H9 (cell line): ENCODE results near the gene ARL11. TPM values are rescaled to one million over a fixed set of nuclear protein-coding genes. Genes with fewer than 3 reads are reported as not detected.

Source experiments
- DNase-seq: peaks from one replicate; pipeline ENCODE4 v3.0.0-alpha.2; 2017
- H2AFZ ChIP-seq: one replicate; pipeline ENCODE4 v1.6.1; 2013; ENCODE audit warnings: mild to moderate bottlenecking, low read length, control low read depth, moderate library complexity
- H2AK5ac ChIP-seq: 2 replicates; pipeline ENCODE4 v1.6.1; 2013; ENCODE audit warnings: low read length, control low read depth, mixed read lengths; ENCODE audit not compliant: insufficient read length
- H2BK120ac ChIP-seq: one replicate; pipeline ENCODE4 v1.6.1; 2013; ENCODE audit warnings: low read depth, mild to moderate bottlenecking, low read length, control low read depth, inconsistent platforms; ENCODE audit not compliant: poor library complexity, severe bottlenecking
- H2BK12ac ChIP-seq: 2 replicates; pipeline ENCODE4 v1.6.1; 2013; ENCODE audit warnings: low read length, control low read depth, mixed read lengths, low read depth; ENCODE audit not compliant: insufficient read length
- H2BK15ac ChIP-seq: 2 replicates; pipeline ENCODE4 v1.6.1; 2013; ENCODE audit warnings: low read depth, low read length, control low read depth
- H2BK20ac ChIP-seq: one replicate; pipeline ENCODE4 v1.6.1; 2013; ENCODE audit warnings: low read depth, mild to moderate bottlenecking, low read length, control low read depth, inconsistent platforms; ENCODE audit not compliant: poor library complexity, severe bottlenecking
- H2BK5ac ChIP-seq: 2 replicates; pipeline ENCODE4 v1.6.1; 2013; ENCODE audit warnings: low read length, control low read depth, mixed read lengths; ENCODE audit not compliant: insufficient read length
- H3K14ac ChIP-seq: 2 replicates; pipeline ENCODE4 v1.6.1; 2013; ENCODE audit warnings: low read length, control low read depth; ENCODE audit not compliant: insufficient read depth
- H3K18ac ChIP-seq: 2 replicates; pipeline ENCODE4 v1.6.1; 2013; ENCODE audit warnings: low read depth, mild to moderate bottlenecking, mixed read lengths, low read length, control low read depth; ENCODE audit not compliant: insufficient read length
- H3K23ac ChIP-seq: 2 replicates; pipeline ENCODE4 v1.6.1; 2013; ENCODE audit warnings: low read length, control low read depth, mixed read lengths, low read depth; ENCODE audit not compliant: insufficient read length
- H3K23me2 ChIP-seq: 2 replicates; pipeline ENCODE4 v1.6.1; 2013; ENCODE audit warnings: low read depth, mild to moderate bottlenecking, mixed read lengths, low read length, control low read depth; ENCODE audit not compliant: insufficient read length, poor library complexity, severe bottlenecking
- H3K27ac ChIP-seq: 2 replicates; pipeline ENCODE4 v1.5.1; 2013; ENCODE audit warnings: low read length, control low read depth, mixed read lengths, low read depth; ENCODE audit not compliant: insufficient read length
- H3K27me3 ChIP-seq: 2 replicates; pipeline ENCODE4 v1.6.1; 2013; ENCODE audit warnings: low read length, control low read depth, inconsistent platforms; ENCODE audit not compliant: insufficient read depth
- H3K4ac ChIP-seq: 2 replicates; pipeline ENCODE4 v1.6.1; 2013; ENCODE audit warnings: low read depth, mild to moderate bottlenecking, control low read depth, inconsistent platforms, low read length, moderate library complexity
- H3K4me1 ChIP-seq: 2 replicates; pipeline ENCODE4 v1.6.1; 2013; ENCODE audit warnings: low read length, control low read depth, inconsistent platforms; ENCODE audit not compliant: insufficient read depth
- H3K4me2 ChIP-seq: 2 replicates; pipeline ENCODE4 v1.6.1; 2013; ENCODE audit warnings: low read length, control low read depth, mixed read lengths; ENCODE audit not compliant: insufficient read length, insufficient read depth
- H3K56ac ChIP-seq: 2 replicates; pipeline ENCODE4 v1.6.1; 2013; ENCODE audit warnings: low read depth, mild to moderate bottlenecking, mixed read lengths, low read length, control low read depth; ENCODE audit not compliant: insufficient read length
- H3K79me1 ChIP-seq: 2 replicates; pipeline ENCODE4 v1.6.1; 2013; ENCODE audit warnings: low read depth, mild to moderate bottlenecking, moderate library complexity, low read length, control low read depth, inconsistent platforms; ENCODE audit not compliant: insufficient read depth, poor library complexity, severe bottlenecking
- H3K79me2 ChIP-seq: 2 replicates; pipeline ENCODE4 v1.6.1; 2013; ENCODE audit warnings: low read length, control low read depth, inconsistent platforms; ENCODE audit not compliant: insufficient read depth
- H3K9ac ChIP-seq: 2 replicates; pipeline ENCODE4 v1.6.1; 2013; ENCODE audit warnings: low read length, control low read depth, mixed read lengths; ENCODE audit not compliant: insufficient read length; ENCODE audit errors: extremely low read depth
- H3K9me3 ChIP-seq: one replicate; pipeline ENCODE4 v1.6.1; 2013; ENCODE audit warnings: low read depth, low read length, inconsistent platforms; ENCODE audit not compliant: control insufficient read depth
- H3T11ph ChIP-seq: one replicate; pipeline ENCODE4 v1.6.1; 2013; ENCODE audit warnings: mild to moderate bottlenecking, low read length, control low read depth, inconsistent platforms
- H4K20me1 ChIP-seq: one replicate; pipeline ENCODE4 v1.6.1; 2013; ENCODE audit not compliant: control insufficient read depth, insufficient read length, insufficient read depth
- H4K5ac ChIP-seq: 2 replicates; pipeline ENCODE4 v1.6.1; 2013; ENCODE audit warnings: low read depth, mild to moderate bottlenecking, mixed read lengths, low read length, control low read depth; ENCODE audit not compliant: insufficient read length
- H4K8ac ChIP-seq: replicated peaks from 2 replicates; pipeline ENCODE4 v1.6.1; 2013; ENCODE audit warnings: low read length, control low read depth, mixed read lengths, low read depth; ENCODE audit not compliant: insufficient read length
- H4K91ac ChIP-seq: 2 replicates; pipeline ENCODE4 v1.6.1; 2013; ENCODE audit warnings: low read depth, mild to moderate bottlenecking, moderate library complexity, mixed read lengths, low read length, control low read depth; ENCODE audit not compliant: insufficient read length
- H3K27ac Mint-ChIP-seq, 3 experiments: 2 replicates in 2 of 3; 3 replicates in 1 of 3; pipeline ENCODE4 v1.8.0; 2020 to 2021; ENCODE audit warnings: mixed read lengths in 3 of 3, mild to moderate bottlenecking in 1 of 3, moderate library complexity in 1 of 3
- H3K27me3 Mint-ChIP-seq: 2 replicates; pipeline ENCODE4 v1.8.0; 2021; ENCODE audit warnings: low read depth, mild to moderate bottlenecking, moderate library complexity, mixed read lengths
- H3K36me3 Mint-ChIP-seq, 3 experiments: 2 replicates in 2 of 3; 3 replicates in 1 of 3; pipeline ENCODE4 v1.8.0; 2020 to 2021; ENCODE audit warnings: low read depth in 3 of 3, mixed read lengths in 3 of 3; ENCODE audit not compliant: insufficient read depth in 1 of 3
- H3K4me1 Mint-ChIP-seq, 2 experiments: 2 replicates each; pipeline ENCODE4 v1.8.0; 2020; ENCODE audit warnings: mixed read lengths in 2 of 2
- H3K4me3 Mint-ChIP-seq, 2 experiments: 2 replicates in 1 of 2; 3 replicates in 1 of 2; pipeline ENCODE4 v1.8.0; 2020 to 2021; ENCODE audit warnings: mild to moderate bottlenecking in 2 of 2, mixed read lengths in 2 of 2, moderate library complexity in 1 of 2
- H3K9me3 Mint-ChIP-seq, 2 experiments: 2 replicates in 1 of 2; 3 replicates in 1 of 2; pipeline ENCODE4 v1.8.0; 2020; ENCODE audit warnings: mild to moderate bottlenecking in 2 of 2, mixed read lengths in 2 of 2, moderate library complexity in 1 of 2
- CTCF ChIP-seq: fragments of 200-600 bp; sonication (generic); conservative IDR thresholded peaks from 3 replicates; pipeline ENCODE4 v1.8.0; 2021; ENCODE audit warnings: antibody characterized with exemption, mild to moderate bottlenecking
- WGBS: extraction: QIAGEN DNeasy Blood & Tissue Kit; methylation state at CpG from one replicate; pipeline ENCODE4 v1.1.7; 2013; ENCODE audit warnings: missing lambda C conversion rate, low lambda C conversion rate, mixed read lengths; ENCODE audit not compliant: insufficient read length; ENCODE audit errors: extremely low coverage; 5-methylcytosine and 5-hydroxymethylcytosine counted together
- total RNA-seq: library from RNA; stranded (reverse); gene quantifications from 2 replicates; pipeline ENCODE4 v1.2.1, GENCODE V29; 2021

ARL11 gene
- total RNA-seq, 1 experiment from 2014 or later: 0.42 TPM

GRCh38 chr13:49681842-49682435, 53.6 kb downstream of the ARL11 start:
- H4K8ac ChIP-seq: no peak overlapping the region
- peaks cover 6% of the 10 kb centered on the region for H3K9me3 ChIP-seq
- peaks cover 21 to 23% of the 10 kb centered on the region in 2 experiments for H3K9me3 Mint-ChIP-seq
- no peak overlapping the region for H2AK5ac ChIP-seq
- no peaks in the 10 kb centered on the region; the same call in 1 of the 2 replicates for H3K4me1 ChIP-seq
- WGBS: no CpG with 5 or more reads among the region's 4 CpGs
- H4K91ac ChIP-seq: no peak overlapping the region
- no peak overlapping the region for H3K27ac Mint-ChIP-seq
- H4K20me1 ChIP-seq: no peaks in the 10 kb centered on the region
- H2BK120ac ChIP-seq: no peak overlapping the region
- no peak overlapping the region for H3K14ac ChIP-seq
- H2AFZ ChIP-seq: no peak overlapping the region
- H3K56ac ChIP-seq: no peak overlapping the region
- no peak overlapping the region for H3K4me2 ChIP-seq
- H3K18ac ChIP-seq: no peak overlapping the region
- no peak overlapping the region for H2BK15ac ChIP-seq
- TF ChIP-seq CTCF: no peak
- H3K27me3 Mint-ChIP-seq: no peaks in the 10 kb centered on the region
- no peak overlapping the region for H3K4me3 Mint-ChIP-seq
- no peak overlapping the region for H3K9ac ChIP-seq
- no peak overlapping the region for H3K4ac ChIP-seq
- H3K79me1 ChIP-seq: no peaks in the 10 kb centered on the region
- H3K27ac ChIP-seq: no peak overlapping the region
- no peaks in the 10 kb centered on the region for H3K27me3 ChIP-seq
- peaks cover 43 to 54% (median 54%) of the 10 kb centered on the region in 3 experiments for H3K36me3 Mint-ChIP-seq
- H3K79me2 ChIP-seq: peaks cover 2% of the 10 kb centered on the region; the same call in 1 of the 2 replicates
- H2BK12ac ChIP-seq: no peak overlapping the region
- no peak overlapping the region for H2BK20ac ChIP-seq
- peaks cover 8 to 9% of the 10 kb centered on the region in 2 experiments for H3K4me1 Mint-ChIP-seq
- H3K23ac ChIP-seq: no peak overlapping the region
- no peaks in the 10 kb centered on the region for H3K23me2 ChIP-seq
- no peak overlapping the region for H4K5ac ChIP-seq
- no peak for DNase-seq
- no peak overlapping the region for H3T11ph ChIP-seq
- no peak overlapping the region for H2BK5ac ChIP-seq

Other genes with a start within 250 kb of the ARL11 start
- gene CAB39L, start 184.4 kb upstream of the ARL11 start, total RNA-seq: 5.4 and 6.0 TPM in 2 replicates
- 4.9 and 5.7 TPM in 2 replicates for gene SETDB2, start 184.2 kb upstream of the ARL11 start, total RNA-seq
- gene PHF11, start 132.6 kb upstream of the ARL11 start, total RNA-seq: 11.5 and 13.5 TPM in 2 replicates
- gene RCBTB1, start 42.9 kb upstream of the ARL11 start, total RNA-seq: 26.1 and 26.9 TPM in 2 replicates
- gene EBPL, start 63.0 kb downstream of the ARL11 start, total RNA-seq: 65.9 and 70.1 TPM in 2 replicates
- gene KPNA3, start 164.2 kb downstream of the ARL11 start, total RNA-seq: 48.7 and 49.7 TPM in 2 replicates